PC-9 (cell line): ENCODE results near the gene PRKAG2.

Experiments
- CTCF ChIP-seq: fragments of 200-600 bp; sonication (generic); conservative IDR thresholded peaks from 2 replicates; pipeline ENCODE4 v1.6.1; 2017; ENCODE audit warnings: mixed run types, antibody characterized with exemption, mild to moderate bottlenecking, moderate library complexity
- EZH2 ChIP-seq: fragments of 200-600 bp; sonication (generic); IDR thresholded peaks from 2 replicates; pipeline ENCODE4 v1.8.0; 2017; ENCODE audit warnings: antibody characterized with exemption, low read depth

GRCh38 chr7:151815419-151815818 is 61.5 kb downstream of the PRKAG2 start:
- no peak for TF ChIP-seq CTCF
- no peak for TF ChIP-seq EZH2
